ENCODE measurements around the gene MCF2L2.

The MCF2L2 gene

DNA sequence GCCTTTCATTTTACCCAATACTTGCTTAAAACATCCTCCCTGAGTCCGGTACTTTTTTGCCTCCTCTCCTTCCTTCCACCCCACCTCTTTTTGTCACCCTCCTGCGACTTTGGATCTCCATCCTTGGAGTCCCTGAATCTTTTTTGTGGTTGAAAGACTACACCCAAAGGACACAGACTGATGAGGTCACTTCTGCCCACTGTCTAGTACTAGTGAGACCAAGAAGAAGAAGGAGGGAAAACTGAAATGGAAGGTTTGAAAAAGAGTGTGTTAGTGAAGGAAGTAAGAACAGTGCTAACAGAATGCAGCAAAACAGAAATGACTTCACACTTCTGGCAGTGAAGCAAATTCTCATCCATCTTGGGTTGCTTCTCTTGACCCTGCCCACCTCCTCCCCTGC, 168.8 kb downstream of the MCF2L2 start:
- DNase-seq (ENCODE audit: low spot score): no peak
- peak overlapping the region; percentile 46 for H3K27ac ChIP-seq
- TF ChIP-seq, protein P1, sequence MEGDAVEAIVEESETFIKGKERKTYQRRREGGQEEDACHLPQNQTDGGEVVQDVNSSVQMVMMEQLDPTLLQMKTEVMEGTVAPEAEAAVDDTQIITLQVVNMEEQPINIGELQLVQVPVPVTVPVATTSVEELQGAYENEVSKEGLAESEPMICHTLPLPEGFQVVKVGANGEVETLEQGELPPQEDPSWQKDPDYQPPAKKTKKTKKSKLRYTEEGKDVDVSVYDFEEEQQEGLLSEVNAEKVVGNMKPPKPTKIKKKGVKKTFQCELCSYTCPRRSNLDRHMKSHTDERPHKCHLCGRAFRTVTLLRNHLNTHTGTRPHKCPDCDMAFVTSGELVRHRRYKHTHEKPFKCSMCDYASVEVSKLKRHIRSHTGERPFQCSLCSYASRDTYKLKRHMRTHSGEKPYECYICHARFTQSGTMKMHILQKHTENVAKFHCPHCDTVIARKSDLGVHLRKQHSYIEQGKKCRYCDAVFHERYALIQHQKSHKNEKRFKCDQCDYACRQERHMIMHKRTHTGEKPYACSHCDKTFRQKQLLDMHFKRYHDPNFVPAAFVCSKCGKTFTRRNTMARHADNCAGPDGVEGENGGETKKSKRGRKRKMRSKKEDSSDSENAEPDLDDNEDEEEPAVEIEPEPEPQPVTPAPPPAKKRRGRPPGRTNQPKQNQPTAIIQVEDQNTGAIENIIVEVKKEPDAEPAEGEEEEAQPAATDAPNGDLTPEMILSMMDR (conservative IDR thresholded peaks at IDR 0.05; ENCODE audit: low read depth): no peak
- ChIA-PET CTCF (interaction anchor here (0.9 kb wide), 1 partner anchor 15 kb away, joined by 3 read pairs; no protein-coding TSS in a partner anchor), POLR2A (ENCODE audit: low non-redundant PET) (no interaction called here)

DNA sequence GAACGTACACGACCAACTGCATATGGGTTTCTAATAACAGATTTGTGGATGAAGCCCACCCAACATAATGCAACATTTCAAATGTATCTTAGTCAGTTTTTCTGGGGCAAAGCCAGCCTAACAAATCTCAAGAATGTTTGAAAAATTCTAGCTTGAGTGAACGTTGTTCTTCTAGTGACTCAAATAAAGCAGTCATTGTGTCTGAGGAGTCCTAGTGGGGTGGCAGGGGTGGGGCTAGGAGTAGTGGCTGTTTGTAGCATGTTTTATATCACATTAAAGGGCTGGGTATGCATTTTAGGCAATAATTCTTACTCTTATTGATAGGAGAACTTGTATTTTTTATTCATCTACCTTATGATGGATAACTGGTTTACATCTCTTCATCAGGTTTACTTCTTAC, 169.3 kb downstream of the MCF2L2 start:
- ChIA-PET CTCF (interaction anchor here (0.9 kb wide), 2 partner anchors 16 to 123 kb away, joined by 3 to 4 read pairs; no protein-coding TSS in a partner anchor), POLR2A (ENCODE audit: low non-redundant PET) (no interaction called here)
- H3K27ac ChIP-seq: no peak overlapping the region
- DNase-seq (ENCODE audit: low spot score): no peak
- TF ChIP-seq, protein P1 (conservative IDR thresholded peaks at IDR 0.05; ENCODE audit: low read depth): no peak

DNA sequence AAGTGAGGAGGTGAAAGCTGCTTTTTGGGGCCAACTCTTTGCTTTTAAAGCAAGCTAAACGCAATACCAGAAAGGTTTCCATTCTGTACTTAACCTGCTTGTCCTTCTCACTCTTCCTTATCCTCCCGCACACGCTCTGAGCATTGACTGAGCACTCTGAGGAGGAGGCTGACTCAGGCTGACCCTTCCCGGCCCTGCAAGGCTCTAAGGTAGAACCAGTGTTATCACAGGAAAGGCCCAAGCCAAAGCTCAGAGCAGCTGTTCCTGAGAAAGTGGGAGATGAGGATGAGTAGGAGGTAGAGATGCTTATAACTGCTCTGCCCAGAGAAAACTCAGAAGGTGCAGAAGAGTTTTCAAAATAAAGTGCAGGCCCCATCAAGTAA, 173.1 kb downstream of the MCF2L2 start:
- CTCF ChIA-PET: interaction anchor here (0.7 to 1.5 kb wide), 3 partner anchors 71 to 131 kb away, joined by 3 to 6 read pairs (median 3); no protein-coding TSS in a partner anchor
- TF ChIP-seq, protein P1 (conservative IDR thresholded peaks at IDR 0.05; ENCODE audit: low read depth): no peak
- peak; percentile 22 for DNase-seq (ENCODE audit: low spot score)
- H3K27ac ChIP-seq: peak overlapping the region; percentile 96
- POLR2A ChIA-PET (ENCODE audit: low non-redundant PET): no interaction called here

DNA sequence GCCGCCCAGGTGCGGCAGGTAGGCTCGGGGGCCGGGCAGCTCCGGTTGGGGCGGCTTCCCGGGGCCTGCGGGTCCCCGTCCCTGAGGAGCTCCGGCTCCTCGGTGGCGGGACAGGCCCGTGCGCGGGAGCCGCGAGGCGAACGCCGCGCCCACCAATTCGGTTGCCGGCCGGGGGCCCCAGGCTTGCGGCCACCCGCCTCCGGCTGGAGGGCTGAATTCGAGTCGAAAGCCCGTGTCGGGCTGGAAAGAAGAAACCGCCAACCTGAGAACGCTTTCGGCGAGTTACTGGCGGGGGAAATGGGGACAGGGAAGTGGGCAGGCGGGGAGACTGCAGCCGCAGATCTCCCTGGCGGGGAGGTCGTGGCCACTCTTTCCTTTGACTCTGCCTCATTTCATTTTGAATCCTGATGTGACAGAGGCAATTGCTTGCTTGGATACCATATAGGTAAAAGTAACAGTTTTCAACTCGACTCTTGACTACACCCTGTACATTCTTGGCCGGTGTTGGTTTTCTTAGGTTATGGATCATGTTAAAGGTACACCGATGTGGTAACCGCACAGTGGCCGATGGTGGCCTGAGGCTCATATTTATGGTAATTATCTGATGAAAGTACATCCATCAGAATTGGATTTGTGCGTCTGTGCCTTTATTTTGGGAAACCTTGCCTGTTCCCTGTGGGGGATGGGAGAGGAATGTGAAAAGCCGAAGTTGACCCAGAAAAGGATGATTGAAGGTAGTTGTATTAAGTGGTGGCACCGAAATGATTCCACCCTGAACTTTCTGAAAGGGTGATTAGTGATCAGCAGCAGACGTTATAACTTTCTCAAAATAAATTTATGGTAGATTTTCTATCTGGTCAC, 173.7 kb downstream of the MCF2L2 start:
- POLR2A ChIA-PET (ENCODE audit: low non-redundant PET): no interaction called here
- H3K27ac ChIP-seq: peak overlapping the region; percentile 96
- CTCF ChIA-PET: interaction anchor here (0.7 to 2.4 kb wide), 4 partner anchors 70 to 128 kb away, joined by 3 to 17 read pairs (median 5); no protein-coding TSS in a partner anchor
- no peak for DNase-seq (ENCODE audit: low spot score)
- TF ChIP-seq, protein P1 (conservative IDR thresholded peaks at IDR 0.05; ENCODE audit: low read depth): no peak

DNA sequence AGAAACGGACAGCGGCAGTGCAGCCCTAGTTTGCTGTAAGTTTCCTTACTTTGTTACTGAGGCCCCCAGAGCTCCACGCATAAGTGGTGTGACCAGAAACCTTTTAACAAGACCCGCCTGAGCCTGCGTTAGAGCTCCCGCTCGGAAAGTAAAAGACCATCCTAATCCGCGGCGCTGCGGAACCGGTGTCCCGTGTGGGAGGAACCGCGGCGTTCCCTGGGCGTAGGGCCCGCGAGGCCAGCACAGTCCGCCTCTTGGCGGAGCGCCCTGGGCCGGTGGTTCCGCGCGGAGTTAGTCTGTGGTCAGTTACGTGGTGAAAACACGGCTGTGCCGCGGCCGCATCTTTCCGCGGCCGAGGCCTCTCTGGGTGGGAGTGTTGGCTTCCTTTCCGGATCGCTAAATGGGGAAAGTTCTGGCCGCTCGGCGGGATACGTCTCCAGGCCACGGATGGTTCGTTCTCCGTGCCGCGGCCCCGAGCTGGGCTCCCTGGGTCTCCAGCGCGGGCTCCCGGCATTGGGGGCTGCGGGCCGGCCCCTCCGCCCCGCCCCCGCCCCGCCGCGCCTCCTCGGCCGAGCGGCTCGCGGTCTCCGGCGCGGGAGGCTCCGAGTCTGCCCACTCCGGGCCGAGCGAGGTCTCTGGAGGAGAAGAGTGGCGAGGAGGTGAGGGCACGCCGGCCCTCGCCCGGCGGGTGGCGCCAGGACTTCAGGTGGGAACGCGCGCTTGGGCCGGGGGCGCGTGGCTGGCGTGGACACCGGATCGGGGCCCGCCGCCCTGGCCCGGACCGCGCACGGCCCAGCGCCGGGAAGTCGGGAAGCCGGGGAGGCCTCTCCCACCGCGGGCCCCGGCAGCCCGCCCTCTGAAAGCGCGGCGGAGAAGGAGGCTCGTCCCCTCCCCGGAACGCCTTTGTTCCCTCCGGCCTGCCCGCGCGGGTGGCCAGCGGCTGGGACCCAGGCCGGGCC, 174.6 kb downstream of the MCF2L2 start:
- no peak for DNase-seq (ENCODE audit: low spot score)
- H3K27ac ChIP-seq: peak overlapping the region; percentile 96
- ChIA-PET CTCF (interaction anchor here (0.7 to 2.4 kb wide), 4 partner anchors 58 to 129 kb away, joined by 3 to 17 read pairs (median 5); no protein-coding TSS in a partner anchor), POLR2A (ENCODE audit: low non-redundant PET) (no interaction called here)
- TF ChIP-seq, protein P1 (conservative IDR thresholded peaks at IDR 0.05; ENCODE audit: low read depth): no peak

All from RWPE1 (cell line).